ENCODE measurements around the gene ZNRF3.
"Not testable (repeated sequence)": the region's sequence is repeated elsewhere in the genome, so short reads cannot be mapped to it uniquely, and the experiment has no call there.

The ZNRF3 gene

GRCh38 chr22:29016067-29016938, 132.9 kb downstream of the ZNRF3 start:
- no peak for DNase-seq

- no peak for DNase-seq
Observed at GRCh38 chr22:29018293-29019189, 135.2 kb downstream of the ZNRF3 start.

- DNase-seq, result no peak
Observed at GRCh38 chr22:29022101-29022817, 138.9 kb downstream of the ZNRF3 start.

GRCh38 chr22:29023172-29023796, 139.9 kb downstream of the ZNRF3 start:
- DNase-seq, result no peak

- DNase-seq, result no peak
Observed at GRCh38 chr22:29026579-29026978, 143.2 kb downstream of the ZNRF3 start.

GRCh38 chr22:29028468-29028867, 145.1 kb downstream of the ZNRF3 start:
- no peak for DNase-seq

- no peak for DNase-seq
Observed at GRCh38 chr22:29029202-29030000, 146.0 kb downstream of the ZNRF3 start.

- no peak for DNase-seq
Observed at GRCh38 chr22:29030016-29030617, 146.7 kb downstream of the ZNRF3 start.

- no peak for DNase-seq
Observed at GRCh38 chr22:29030618-29031226, 147.3 kb downstream of the ZNRF3 start.

- no peak for DNase-seq
Observed at GRCh38 chr22:29031227-29032011, 148.0 kb downstream of the ZNRF3 start.

- DNase-seq, result no peak
Observed at GRCh38 chr22:29032014-29032475, 148.7 kb downstream of the ZNRF3 start.

- DNase-seq, result no peak
Observed at GRCh38 chr22:29032584-29032983, 149.2 kb downstream of the ZNRF3 start.

GRCh38 chr22:29037340-29037932, 154.1 kb downstream of the ZNRF3 start:
- no peak for DNase-seq

GRCh38 chr22:29039148-29039547, 155.8 kb downstream of the ZNRF3 start:
- no peak for DNase-seq

- DNase-seq, result not testable (repeated sequence)
Observed at GRCh38 chr22:29039684-29040083, 156.3 kb downstream of the ZNRF3 start.

- DNase-seq, result peak; percentile 75
Observed at GRCh38 chr22:29040385-29041275, 157.3 kb downstream of the ZNRF3 start.

- no peak for DNase-seq
Observed at GRCh38 chr22:29041408-29041807, 158.0 kb downstream of the ZNRF3 start.

- no peak for DNase-seq
Observed at GRCh38 chr22:29043906-29044575, 160.7 kb downstream of the ZNRF3 start.

All from stimulated activated CD4-positive, alpha-beta T cell treated with anti-CD3 and anti-CD28 coated beads, Interleukin-4, amount 100 ng/mL, for 24 hours (primary cell).